DOHH2 (cell line): ENCODE measurements around the gene SPACDR.
"Not testable (repeated sequence)": the region's sequence is repeated elsewhere in the genome, so short reads cannot be mapped to it uniquely, and the experiment has no call there.

ENCODE experiments used
- H3F3A ChIP-seq: fragments of 200-600 bp; sonication (generic), shearing (Covaris generic); 2 replicates; pipeline ENCODE4 v1.6.0; 2016; ENCODE audit warnings: antibody characterized with exemption, mild to moderate bottlenecking; ENCODE audit not compliant: control insufficient read depth, insufficient read depth
- H3K27ac ChIP-seq: fragments of 200-600 bp; sonication (generic); 2 replicates; pipeline ENCODE4 v1.5.1; 2014; ENCODE audit warnings: low read depth, mild to moderate bottlenecking, low read length, moderate library complexity
- H3K27me3 ChIP-seq: fragments of 200-600 bp; sonication (generic); 2 replicates; pipeline ENCODE4 v1.6.1; 2014; ENCODE audit warnings: mild to moderate bottlenecking, low read length, mixed read lengths; ENCODE audit not compliant: control insufficient read depth
- H3K36me3 ChIP-seq: fragments of 200-600 bp; sonication (generic); 2 replicates; pipeline ENCODE4 v1.6.1; 2014; ENCODE audit warnings: mild to moderate bottlenecking, low read length, moderate library complexity, mixed read lengths; ENCODE audit not compliant: control insufficient read depth
- H3K4me1 ChIP-seq: fragments of 200-600 bp; sonication (generic); 2 replicates; pipeline ENCODE4 v1.6.1; 2014; ENCODE audit warnings: mild to moderate bottlenecking, low read length, mixed read lengths; ENCODE audit not compliant: control insufficient read depth
- H3K4me2 ChIP-seq: fragments of 200-600 bp; sonication (generic); 2 replicates; pipeline ENCODE4 v1.6.0; 2014; ENCODE audit warnings: mild to moderate bottlenecking, low read length, moderate library complexity
- H3K4me3 ChIP-seq: fragments of 200-600 bp; sonication (generic); 2 replicates; pipeline ENCODE4 v1.5.1; 2014; ENCODE audit warnings: mild to moderate bottlenecking, low read length, mixed read lengths
- H3K79me2 ChIP-seq: fragments of 200-600 bp; sonication (generic); 2 replicates; pipeline ENCODE4 v1.6.1; 2014; ENCODE audit warnings: mild to moderate bottlenecking, low read length, mixed read lengths; ENCODE audit not compliant: control insufficient read depth
- H3K9me2 ChIP-seq: fragments of 200-600 bp; sonication (generic); replicated peaks from 2 replicates; pipeline ENCODE4 v1.6.1; 2014; ENCODE audit warnings: mild to moderate bottlenecking, low read length, mixed read lengths; ENCODE audit not compliant: control insufficient read depth
- H3K9me3 ChIP-seq: fragments of 200-600 bp; sonication (generic); 2 replicates; pipeline ENCODE4 v1.6.1; 2014; ENCODE audit warnings: antibody characterized with exemption, low read length, mixed read lengths; ENCODE audit not compliant: control insufficient read depth, insufficient read depth
- H4K20me1 ChIP-seq: fragments of 200-600 bp; sonication (generic); 2 replicates; pipeline ENCODE4 v1.6.0; 2014; ENCODE audit warnings: low read depth, mild to moderate bottlenecking, antibody characterized with exemption, low read length, moderate library complexity; ENCODE audit not compliant: control insufficient read depth, insufficient read depth
- CTCF ChIP-seq: fragments of 200-600 bp; sonication (generic); IDR thresholded peaks from one replicate; pipeline ENCODE4 v1.5.1; 2014; ENCODE audit warnings: antibody characterized with exemption, mild to moderate bottlenecking, low read depth, low read length; ENCODE audit not compliant: poor library complexity, severe bottlenecking
- EZH2phosphoT487 ChIP-seq: fragments of 200-600 bp; sonication (generic); IDR thresholded peaks from 2 replicates; pipeline ENCODE4 v1.6.1; 2017; ENCODE audit warnings: borderline replicate concordance, mild to moderate bottlenecking, antibody characterized with exemption, low read length, moderate library complexity, mixed read lengths

Gene SPACDR

GRCh38 chr7:100457033-100457432 lies 7.0 kb downstream of the SPACDR start:
- H3K27ac ChIP-seq: no peak overlapping the region
- no peaks in the 10 kb centered on the region for H3K9me2 ChIP-seq
- TF ChIP-seq CTCF (no peak), EZH2phosphoT487 (no peak)
- no peaks in the 10 kb centered on the region for H3K9me3 ChIP-seq
- H4K20me1 ChIP-seq: no peaks in the 10 kb centered on the region
- no peaks in the 10 kb centered on the region for H3K27me3 ChIP-seq
- H3K4me2 ChIP-seq: no peak overlapping the region
- H3K4me3 ChIP-seq: no peak overlapping the region
- 0 out of 2 replicates have a peak, but pooled peaks cover 8% of the 10 kb centered on the region for H3F3A ChIP-seq
- no peaks in the 10 kb centered on the region for H3K79me2 ChIP-seq
- H3K4me1 ChIP-seq: no peaks in the 10 kb centered on the region
- H3K36me3 ChIP-seq: peaks cover 11% of the 10 kb centered on the region; the same call in 1 of the 2 replicates

GRCh38 chr7:100456562-100456961 lies 7.5 kb downstream of the SPACDR start:
- no peaks in the 10 kb centered on the region for H3K9me3 ChIP-seq
- no peak overlapping the region for H3K27ac ChIP-seq
- TF ChIP-seq CTCF (no peak), EZH2phosphoT487 (no peak)

GRCh38 chr7:100455206-100455605 lies 8.9 kb downstream of the SPACDR start:
- no peaks in the 10 kb centered on the region for H4K20me1 ChIP-seq
- no peak overlapping the region for H3K4me2 ChIP-seq
- H3K27ac ChIP-seq: no peak overlapping the region
- H3K79me2 ChIP-seq: no peaks in the 10 kb centered on the region
- TF ChIP-seq CTCF (no peak), EZH2phosphoT487 (no peak)
- H3K9me3 ChIP-seq: no peaks in the 10 kb centered on the region
- no peaks in the 10 kb centered on the region for H3K27me3 ChIP-seq
- H3K4me3 ChIP-seq: no peak overlapping the region
- H3K9me2 ChIP-seq: no peaks in the 10 kb centered on the region
- peaks cover 9% of the 10 kb centered on the region; the same call in 1 of the 2 replicates for H3K36me3 ChIP-seq
- peaks cover 8% of the 10 kb centered on the region for H3K4me1 ChIP-seq
- H3F3A ChIP-seq: 0 out of 2 replicates have a peak, but pooled peaks cover 8% of the 10 kb centered on the region

More at GRCh38 chr7:100456562-100456961, 7.5 kb downstream of the SPACDR start:
- peaks cover 11% of the 10 kb centered on the region; the same call in 1 of the 2 replicates for H3K36me3 ChIP-seq
- H3F3A ChIP-seq: 0 out of 2 replicates have a peak, but pooled peaks cover 8% of the 10 kb centered on the region
- H3K4me3 ChIP-seq: no peak overlapping the region
- no peaks in the 10 kb centered on the region for H3K4me1 ChIP-seq
- no peaks in the 10 kb centered on the region for H3K27me3 ChIP-seq
- no peak overlapping the region for H3K4me2 ChIP-seq
- H3K79me2 ChIP-seq: no peaks in the 10 kb centered on the region
- no peaks in the 10 kb centered on the region for H4K20me1 ChIP-seq
- H3K9me2 ChIP-seq: no peaks in the 10 kb centered on the region

- not testable (repeated sequence) for H3K9me3 ChIP-seq, H3K4me3 ChIP-seq, H4K20me1 ChIP-seq, H3K27ac ChIP-seq, H3K9me2 ChIP-seq, H3K79me2 ChIP-seq, H3K4me2 ChIP-seq, H3K27me3 ChIP-seq, H3K36me3 ChIP-seq
- Histone ChIP-seq H3F3A (peaks cover 11% of the 10 kb centered on the region; the same call in 1 of the 2 replicates), H3K4me1 (peaks cover 14% of the 10 kb centered on the region)
These were observed 10.2 kb downstream of the SPACDR start for GRCh38 chr7:100453854-100454253.
